GM12891 (cell line): Measurements from ENCODE around the gene YPEL4.

Experiments
- POLR2A ChIP-seq: IDR thresholded peaks from 2 replicates; pipeline ENCODE4 v1.6.1; 2011; ENCODE audit warnings: low read depth, low read length, control low read depth
- POLR2AphosphoS5 ChIP-seq: IDR thresholded peaks from 2 replicates; pipeline ENCODE4 v1.6.1; 2011; ENCODE audit warnings: low read depth, low read length, control low read depth
- POU2F2 ChIP-seq: IDR thresholded peaks from 2 replicates; pipeline ENCODE4 v1.6.1; 2011; ENCODE audit warnings: low read depth, mild to moderate bottlenecking, control low read depth, low read length, moderate library complexity
- SPI1 ChIP-seq: IDR thresholded peaks from 2 replicates; pipeline ENCODE4 v1.6.1; 2011; ENCODE audit warnings: low read depth, low read length, control low read depth
- TAF1 ChIP-seq: IDR thresholded peaks from 2 replicates; pipeline ENCODE4 v1.6.1; 2011; ENCODE audit warnings: low read depth, low read length, control low read depth

DNA sequence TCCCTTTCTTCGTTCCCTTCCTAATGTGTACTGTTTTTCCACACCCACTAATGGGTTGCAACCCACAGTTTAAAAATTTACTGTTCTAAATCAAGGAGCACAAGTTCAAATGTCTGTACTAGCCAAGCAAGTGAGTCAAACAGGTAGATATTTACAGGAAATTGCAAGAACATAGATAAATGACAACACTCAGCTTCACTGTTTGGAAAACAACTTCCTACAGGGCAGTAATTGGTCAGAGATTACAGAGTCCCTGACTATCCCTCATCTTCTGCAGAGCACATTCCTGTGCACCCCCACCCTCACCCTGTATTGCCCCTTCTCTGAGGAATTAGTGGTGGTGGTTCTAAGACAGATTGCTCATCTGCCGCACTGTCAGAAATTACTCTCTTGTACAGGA lies 50.3 kb downstream of the YPEL4 start:
- TF ChIP-seq POLR2AphosphoS5: no peak
- no peak for TF ChIP-seq POLR2A
- TF ChIP-seq TAF1: no peak
- TF ChIP-seq POU2F2: no peak
- TF ChIP-seq SPI1: no peak
